ENCODE measurements around the gene SPSB1.

Gene SPSB1

DNA sequence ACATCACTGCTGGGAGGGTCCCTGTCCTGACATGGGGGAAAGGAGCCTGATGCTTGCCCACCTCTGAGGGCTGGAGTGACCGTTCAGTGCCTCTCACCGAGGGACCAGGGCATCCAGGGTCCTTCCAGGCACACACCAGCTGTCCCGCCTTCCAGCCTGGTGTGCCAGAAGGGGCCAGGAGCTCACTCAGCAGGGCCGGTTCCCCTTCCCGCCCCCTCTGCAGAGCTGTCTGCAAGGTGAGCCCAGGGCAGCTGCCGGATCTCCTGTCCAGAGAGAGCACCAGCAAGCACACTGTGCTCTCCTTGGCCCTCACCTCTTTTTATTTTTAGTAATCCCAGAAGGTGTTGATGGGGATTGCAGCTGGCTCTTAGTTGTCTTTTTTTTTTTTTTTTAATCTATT lies 41.2 kb upstream of the SPSB1 start:
- no peak overlapping the region for H3K4me3 ChIP-seq (ENCODE audit: low read depth, low read length)
- H2BK5ac ChIP-seq (ENCODE audit: low read depth, low read length, poor library complexity): no peak overlapping the region
- WGBS (ENCODE audit: extremely low coverage, insufficient coverage, insufficient read length): no CpG with 5 or more reads among the region's 6 CpGs
- no peak overlapping the region for H4K91ac ChIP-seq (ENCODE audit: low read depth, low read length)
- no peaks in the 10 kb centered on the region for H3K79me1 ChIP-seq (ENCODE audit: low read length)
- no peak overlapping the region for H2AFZ ChIP-seq (ENCODE audit: insufficient read depth, low read length, poor library complexity)
- no peak overlapping the region for H4K8ac ChIP-seq (ENCODE audit: low read depth, low read length)
- H3K27me3 ChIP-seq (ENCODE audit: insufficient read depth, low read length): no peaks in the 10 kb centered on the region
- H3K27ac ChIP-seq (ENCODE audit: low read depth, low read length): no peak overlapping the region
- H3K9ac ChIP-seq (ENCODE audit: low read length): no peak overlapping the region
- H4K12ac ChIP-seq (ENCODE audit: low read depth, low read length): no peak overlapping the region
- no peak overlapping the region for H3K4ac ChIP-seq (ENCODE audit: low read depth, low read length)
- no peak overlapping the region for H2AK5ac ChIP-seq (ENCODE audit: low read length)
- H3K79me2 ChIP-seq (ENCODE audit: control insufficient read depth, insufficient read depth, low read length, poor library complexity): no peaks in the 10 kb centered on the region
- no peak overlapping the region for H3K14ac ChIP-seq (ENCODE audit: low read length)
- DNase-seq: no peak
- H3K36me3 ChIP-seq (ENCODE audit: control insufficient read depth in 1 of 2, insufficient read depth in 2 of 2, low read length in 2 of 2): peaks cover 6 to 10% of the 10 kb centered on the region in 2 experiments
- peaks cover 0 to 10% of the 10 kb centered on the region in 2 experiments for H3K4me1 ChIP-seq (ENCODE audit: control insufficient read depth in 1 of 2, insufficient read depth in 2 of 2, low read length in 2 of 2)
- H3K9me3 ChIP-seq (ENCODE audit: insufficient read depth, low read depth, low read length): no peaks in the 10 kb centered on the region
- no peak overlapping the region for H2BK12ac ChIP-seq (ENCODE audit: low read length)
- no peak overlapping the region for H3K18ac ChIP-seq (ENCODE audit: low read length)
- H2BK120ac ChIP-seq (ENCODE audit: insufficient read depth, low read length, poor library complexity): no peak overlapping the region
- H3K23ac ChIP-seq (ENCODE audit: low read length): no peak overlapping the region
- H3K4me2 ChIP-seq (ENCODE audit: low read length): no peak overlapping the region

GRCh38 chr1:9253004-9253403 lies 39.7 kb upstream of the SPSB1 start:
- peaks cover under 1 to 2% of the 10 kb centered on the region in 2 experiments for H3K36me3 ChIP-seq (ENCODE audit: control insufficient read depth in 1 of 2, insufficient read depth in 2 of 2, low read length in 2 of 2)
- no peak overlapping the region for H3K9ac ChIP-seq (ENCODE audit: low read length)
- no peaks in the 10 kb centered on the region for H3K9me3 ChIP-seq (ENCODE audit: insufficient read depth, low read depth, low read length)
- no peak overlapping the region for H3K4ac ChIP-seq (ENCODE audit: low read depth, low read length)
- no peak overlapping the region for H3K27ac ChIP-seq (ENCODE audit: low read depth, low read length)
- no peak overlapping the region for H3K23ac ChIP-seq (ENCODE audit: low read length)
- peaks cover 0 to 10% of the 10 kb centered on the region in 2 experiments for H3K4me1 ChIP-seq (ENCODE audit: control insufficient read depth in 1 of 2, insufficient read depth in 2 of 2, low read length in 2 of 2)
- H3K27me3 ChIP-seq (ENCODE audit: insufficient read depth, low read length): no peaks in the 10 kb centered on the region
- H2BK120ac ChIP-seq (ENCODE audit: insufficient read depth, low read length, poor library complexity): no peak overlapping the region
- H2BK12ac ChIP-seq (ENCODE audit: low read length): no peak overlapping the region
- no peak overlapping the region for H3K18ac ChIP-seq (ENCODE audit: low read length)
- H2BK5ac ChIP-seq (ENCODE audit: low read depth, low read length, poor library complexity): no peak overlapping the region
- H3K4me2 ChIP-seq (ENCODE audit: low read length): no peak overlapping the region
- H3K79me2 ChIP-seq (ENCODE audit: control insufficient read depth, insufficient read depth, low read length, poor library complexity): no peaks in the 10 kb centered on the region
- H4K8ac ChIP-seq (ENCODE audit: low read depth, low read length): no peak overlapping the region
- H4K91ac ChIP-seq (ENCODE audit: low read depth, low read length): no peak overlapping the region
- WGBS (ENCODE audit: extremely low coverage, insufficient coverage, insufficient read length): no CpG with 5 or more reads among the region's 8 CpGs
- H4K12ac ChIP-seq (ENCODE audit: low read depth, low read length): no peak overlapping the region
- H2AFZ ChIP-seq (ENCODE audit: insufficient read depth, low read length, poor library complexity): no peak overlapping the region
- no peak overlapping the region for H2AK5ac ChIP-seq (ENCODE audit: low read length)
- no peak overlapping the region for H3K14ac ChIP-seq (ENCODE audit: low read length)
- no peak overlapping the region for H3K4me3 ChIP-seq (ENCODE audit: low read depth, low read length)
- no peaks in the 10 kb centered on the region for H3K79me1 ChIP-seq (ENCODE audit: low read length)
- DNase-seq: no peak

GRCh38 chr1:9253453-9254105 lies 39.1 kb upstream of the SPSB1 start:
- H4K91ac ChIP-seq (ENCODE audit: low read depth, low read length): no peak overlapping the region

DNA sequence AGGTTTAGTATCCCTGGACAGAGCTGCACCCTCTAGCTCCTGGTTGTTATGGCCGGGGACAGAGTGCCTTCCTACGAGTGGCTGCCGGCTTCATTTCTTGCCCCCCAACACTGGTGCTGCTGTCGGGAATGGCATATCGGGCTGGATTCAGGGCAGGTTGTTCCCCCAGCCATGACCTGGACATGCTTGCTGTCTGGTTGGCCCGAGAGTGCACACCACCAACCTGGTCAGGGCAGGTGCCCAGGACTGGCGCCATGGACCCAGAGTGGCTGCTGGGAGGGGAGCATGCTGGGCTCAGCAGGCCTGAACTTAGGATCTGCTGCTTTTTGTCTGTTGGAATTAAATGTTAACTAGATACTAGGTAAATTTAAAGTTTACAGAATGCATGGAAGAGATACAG lies 36.4 kb upstream of the SPSB1 start:
- no peak overlapping the region for H4K12ac ChIP-seq (ENCODE audit: low read depth, low read length)
- H3K27me3 ChIP-seq (ENCODE audit: insufficient read depth, low read length): no peaks in the 10 kb centered on the region
- no CpG with 5 or more reads among the region's 7 CpGs for WGBS (ENCODE audit: extremely low coverage, insufficient coverage, insufficient read length)
- no peak overlapping the region for H4K8ac ChIP-seq (ENCODE audit: low read depth, low read length)
- no peak overlapping the region for H2AFZ ChIP-seq (ENCODE audit: insufficient read depth, low read length, poor library complexity)
- no peak overlapping the region for H3K4me3 ChIP-seq (ENCODE audit: low read depth, low read length)
- H3K14ac ChIP-seq (ENCODE audit: low read length): no peak overlapping the region
- H3K79me2 ChIP-seq (ENCODE audit: control insufficient read depth, insufficient read depth, low read length, poor library complexity): no peaks in the 10 kb centered on the region
- peaks cover 0 to 2% of the 10 kb centered on the region in 2 experiments for H3K36me3 ChIP-seq (ENCODE audit: control insufficient read depth in 1 of 2, insufficient read depth in 2 of 2, low read length in 2 of 2)
- no peak overlapping the region for H3K18ac ChIP-seq (ENCODE audit: low read length)
- no peak for DNase-seq
- H3K27ac ChIP-seq (ENCODE audit: low read depth, low read length): no peak overlapping the region
- H3K4me2 ChIP-seq (ENCODE audit: low read length): no peak overlapping the region
- H3K4me1 ChIP-seq (ENCODE audit: control insufficient read depth in 1 of 2, insufficient read depth in 2 of 2, low read length in 2 of 2): peaks cover 0 to 4% of the 10 kb centered on the region in 2 experiments
- peaks cover 2% of the 10 kb centered on the region for H3K9me3 ChIP-seq (ENCODE audit: insufficient read depth, low read depth, low read length)
- no peak overlapping the region for H3K9ac ChIP-seq (ENCODE audit: low read length)
- no peak overlapping the region for H2BK5ac ChIP-seq (ENCODE audit: low read depth, low read length, poor library complexity)
- no peak overlapping the region for H3K23ac ChIP-seq (ENCODE audit: low read length)
- no peak overlapping the region for H2BK12ac ChIP-seq (ENCODE audit: low read length)
- H2BK120ac ChIP-seq (ENCODE audit: insufficient read depth, low read length, poor library complexity): no peak overlapping the region
- no peak overlapping the region for H3K4ac ChIP-seq (ENCODE audit: low read depth, low read length)
- H4K91ac ChIP-seq (ENCODE audit: low read depth, low read length): no peak overlapping the region
- H2AK5ac ChIP-seq (ENCODE audit: low read length): no peak overlapping the region
- H3K79me1 ChIP-seq (ENCODE audit: low read length): no peaks in the 10 kb centered on the region

More at GRCh38 chr1:9253453-9254105, 39.1 kb upstream of the SPSB1 start:
- Histone ChIP-seq H3K9me3 (ENCODE audit: insufficient read depth, low read depth, low read length) (no peaks in the 10 kb centered on the region), H3K4me1 (ENCODE audit: control insufficient read depth in 1 of 2, insufficient read depth in 2 of 2, low read length in 2 of 2) (peaks cover 0 to 10% of the 10 kb centered on the region in 2 experiments), H2AK5ac (ENCODE audit: low read length) (no peak overlapping the region), H3K36me3 (ENCODE audit: control insufficient read depth in 1 of 2, insufficient read depth in 2 of 2, low read length in 2 of 2) (peaks cover 0 to 2% of the 10 kb centered on the region in 2 experiments), H3K4ac (ENCODE audit: low read depth, low read length) (no peak overlapping the region), H3K27me3 (ENCODE audit: insufficient read depth, low read length) (no peaks in the 10 kb centered on the region), H2BK120ac (ENCODE audit: insufficient read depth, low read length, poor library complexity) (no peak overlapping the region), H3K9ac (ENCODE audit: low read length) (no peak overlapping the region), H2BK12ac (ENCODE audit: low read length) (no peak overlapping the region), H2BK5ac (ENCODE audit: low read depth, low read length, poor library complexity) (no peak overlapping the region), H3K18ac (ENCODE audit: low read length) (no peak overlapping the region), H3K79me1 (ENCODE audit: low read length) (no peaks in the 10 kb centered on the region), H3K4me2 (ENCODE audit: low read length) (no peak overlapping the region), H3K79me2 (ENCODE audit: control insufficient read depth, insufficient read depth, low read length, poor library complexity) (no peaks in the 10 kb centered on the region), H3K23ac (ENCODE audit: low read length) (no peak overlapping the region), H2AFZ (ENCODE audit: insufficient read depth, low read length, poor library complexity) (no peak overlapping the region), H3K27ac (ENCODE audit: low read depth, low read length) (no peak overlapping the region), H4K8ac (ENCODE audit: low read depth, low read length) (no peak overlapping the region), H3K4me3 (ENCODE audit: low read depth, low read length) (no peak overlapping the region), H3K14ac (ENCODE audit: low read length) (no peak overlapping the region), H4K12ac (ENCODE audit: low read depth, low read length) (no peak overlapping the region)
- DNase-seq: peak in 1 of 2 donors; percentile 15
- no CpG with 5 or more reads among the region's 10 CpGs for WGBS (ENCODE audit: extremely low coverage, insufficient coverage, insufficient read length)
